Keratinocyte (primary cell): Measurements from ENCODE around the gene STIMATE.

Experiments used
- EZH2 ChIP-seq: IDR thresholded peaks from one replicate; pipeline ENCODE4 v1.6.1; 2012; ENCODE audit warnings: inconsistent platforms, mild to moderate bottlenecking, low read length, moderate library complexity
- TF ChIP-seq, protein P1 (sequence below), 3 experiments: IDR thresholded peaks in 1 of 3; conservative IDR thresholded peaks in 1 of 3; optimal IDR thresholded peaks in 1 of 3; 2 replicates in 2 of 3; 3 replicates in 1 of 3; pipeline versions ENCODE3 to v1.5.1; 2011; ENCODE audit warnings: low read length in 3 of 3, mild to moderate bottlenecking in 3 of 3, moderate library complexity in 2 of 3, control low read depth in 1 of 3, inconsistent platforms in 1 of 3; ENCODE audit not compliant: insufficient read depth in 2 of 3; ENCODE audit errors: extremely low read depth in 1 of 3

DNA sequence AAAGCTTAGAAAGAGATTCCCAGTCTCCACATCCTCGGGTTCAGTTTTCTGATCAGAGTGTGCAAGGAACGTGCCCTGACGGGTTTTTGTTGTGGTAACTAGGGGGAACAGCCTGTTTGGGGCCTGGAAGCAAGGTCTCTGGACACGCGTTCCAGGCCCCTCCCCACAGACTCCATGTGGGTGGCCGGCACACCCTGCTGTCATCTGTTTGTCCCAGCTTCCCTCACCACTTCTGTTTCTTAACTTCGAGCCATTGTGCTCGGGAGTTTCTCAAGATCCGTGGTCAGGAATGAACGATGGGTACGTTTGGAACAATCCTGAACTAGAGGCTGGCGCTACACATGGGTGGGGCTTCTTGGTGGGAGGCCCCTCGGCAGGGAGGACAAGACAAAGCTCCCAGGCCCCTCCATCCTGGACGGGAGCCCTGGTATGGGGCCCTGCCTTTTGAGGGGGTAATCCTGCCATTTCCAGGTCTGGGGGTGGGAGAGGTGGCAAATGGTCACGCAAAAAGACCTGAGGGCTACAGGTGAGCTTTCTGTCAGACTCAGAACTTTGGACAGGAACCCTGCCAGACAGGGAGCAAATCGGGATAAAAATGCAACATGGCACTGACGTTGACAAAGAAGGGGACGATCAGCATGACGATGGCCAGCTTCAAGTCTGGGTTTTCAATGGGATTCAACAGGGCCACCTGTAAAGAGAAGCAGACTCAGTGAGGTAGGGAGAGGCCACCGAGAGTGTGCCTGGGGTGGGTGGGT, 54.1 kb downstream of the STIMATE start:
- TF ChIP-seq, protein P1, sequence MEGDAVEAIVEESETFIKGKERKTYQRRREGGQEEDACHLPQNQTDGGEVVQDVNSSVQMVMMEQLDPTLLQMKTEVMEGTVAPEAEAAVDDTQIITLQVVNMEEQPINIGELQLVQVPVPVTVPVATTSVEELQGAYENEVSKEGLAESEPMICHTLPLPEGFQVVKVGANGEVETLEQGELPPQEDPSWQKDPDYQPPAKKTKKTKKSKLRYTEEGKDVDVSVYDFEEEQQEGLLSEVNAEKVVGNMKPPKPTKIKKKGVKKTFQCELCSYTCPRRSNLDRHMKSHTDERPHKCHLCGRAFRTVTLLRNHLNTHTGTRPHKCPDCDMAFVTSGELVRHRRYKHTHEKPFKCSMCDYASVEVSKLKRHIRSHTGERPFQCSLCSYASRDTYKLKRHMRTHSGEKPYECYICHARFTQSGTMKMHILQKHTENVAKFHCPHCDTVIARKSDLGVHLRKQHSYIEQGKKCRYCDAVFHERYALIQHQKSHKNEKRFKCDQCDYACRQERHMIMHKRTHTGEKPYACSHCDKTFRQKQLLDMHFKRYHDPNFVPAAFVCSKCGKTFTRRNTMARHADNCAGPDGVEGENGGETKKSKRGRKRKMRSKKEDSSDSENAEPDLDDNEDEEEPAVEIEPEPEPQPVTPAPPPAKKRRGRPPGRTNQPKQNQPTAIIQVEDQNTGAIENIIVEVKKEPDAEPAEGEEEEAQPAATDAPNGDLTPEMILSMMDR (optimal IDR thresholded peaks at IDR 0.05 in 1 of 3, IDR thresholded peaks at IDR 0.05 in 1 of 3, conservative IDR thresholded peaks at IDR 0.05 in 1 of 3; ENCODE audit: extremely low read depth in 1 of 3, insufficient read depth in 2 of 3, low read length in 3 of 3), result no peak
- TF ChIP-seq EZH2, result no peak
